ENCODE measurements around the gene UBN2.
A peak's percentile ranks its signal among the peaks of the same experiment; 100 is the strongest.

The UBN2 gene

GRCh38 chr7:139339698-139340036 is 108.6 kb downstream of the UBN2 start:
- no peak for TF ChIP-seq CTCF (IDR thresholded peaks at IDR 0.05)
- DNase-seq (ENCODE audit: low spot score) = no peak
- H3K4me3 ChIP-seq = peak overlapping the region; percentile 97

DNA sequence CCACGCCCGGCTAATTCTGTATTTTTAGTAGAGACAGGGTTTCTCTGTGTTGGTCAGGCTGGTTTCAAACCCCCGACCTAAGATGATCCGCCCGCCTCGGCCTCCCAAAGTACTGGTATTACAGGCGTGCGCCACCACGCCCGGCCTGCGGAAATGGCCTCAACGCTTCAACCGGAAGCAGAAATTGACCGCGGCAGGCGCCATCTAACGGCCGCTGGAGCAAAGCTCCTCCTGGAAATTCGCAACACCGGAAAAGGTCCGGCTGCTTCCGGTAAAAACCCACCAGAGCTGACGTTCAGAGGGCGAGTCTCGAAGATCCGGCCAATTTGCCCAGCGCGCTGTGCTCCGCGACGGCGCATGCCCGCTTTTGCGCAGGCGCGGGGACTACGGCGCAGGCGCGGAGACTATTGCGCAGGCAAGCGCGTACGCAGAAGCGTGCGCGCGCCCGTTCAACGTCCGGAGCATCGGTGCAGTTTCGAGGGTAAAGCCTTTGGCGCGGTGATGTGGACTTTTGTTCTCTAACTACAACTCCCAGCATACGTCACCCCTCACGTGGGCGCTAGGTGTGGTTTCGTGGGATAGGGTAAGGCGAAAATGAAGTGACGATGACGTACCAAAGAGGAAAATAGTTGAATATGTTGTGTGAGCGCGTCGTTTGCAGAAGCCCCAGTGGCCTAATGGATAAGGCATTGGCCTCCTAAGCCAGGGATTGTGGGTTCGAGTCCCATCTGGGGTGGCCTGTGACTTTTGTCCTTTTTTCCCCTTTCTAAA is 109.2 kb downstream of the UBN2 start:
- TF ChIP-seq CTCF (IDR thresholded peaks at IDR 0.05) = no peak
- peak; percentile 99 for DNase-seq (ENCODE audit: low spot score)
- peak overlapping the region; percentile 99 to 100 for H3K27ac ChIP-seq
- H3K4me3 ChIP-seq = peak overlapping the region; percentile 97

More at GRCh38 chr7:139339698-139340036, 108.6 kb downstream of the UBN2 start:
- peak overlapping the region; percentile 99 to 100 for H3K27ac ChIP-seq

- TF ChIP-seq CTCF (IDR thresholded peaks at IDR 0.05) = no peak
- Histone ChIP-seq H3K27ac (peak overlapping the region; percentile 99 to 100), H3K4me3 (peak overlapping the region; percentile 97)
- peak; percentile 89 for DNase-seq (ENCODE audit: low spot score)
These were observed 109.7 kb downstream of the UBN2 start for GRCh38 chr7:139340808-139341057.

DNA sequence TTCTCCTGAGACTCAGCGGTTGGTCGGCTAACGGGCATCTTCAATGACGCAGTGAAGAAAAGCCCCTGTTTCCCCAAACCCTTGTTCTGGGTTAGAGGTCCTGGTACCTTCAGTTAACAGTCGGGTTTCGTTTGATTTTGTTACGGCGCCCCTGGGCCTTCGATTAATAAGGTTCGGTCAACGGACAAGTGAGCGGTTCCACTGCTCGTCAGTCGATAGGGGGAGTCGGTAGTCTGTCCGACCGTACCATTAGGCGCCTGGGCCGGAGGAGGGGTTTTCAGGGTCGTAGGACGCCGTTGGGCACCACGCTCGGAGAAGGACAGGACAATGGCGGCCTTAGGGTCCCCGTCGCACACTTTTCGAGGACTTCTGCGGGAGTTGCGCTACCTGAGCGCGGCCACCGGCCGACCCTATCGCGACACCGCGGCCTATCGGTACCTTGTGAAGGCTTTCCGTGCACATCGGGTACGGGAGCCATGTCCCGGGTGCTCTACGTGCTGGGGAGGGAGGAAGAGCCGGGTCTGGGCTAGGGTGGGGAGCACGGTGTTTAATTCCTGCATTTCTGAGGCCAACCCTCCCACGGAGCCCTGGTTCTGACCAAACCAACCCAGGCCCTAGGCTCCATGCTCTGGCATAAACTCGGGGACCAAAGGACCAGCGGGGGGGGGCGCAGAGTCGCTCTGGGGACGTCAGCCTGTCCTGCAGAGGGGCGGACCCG is 110.2 kb downstream of the UBN2 start, which contains the start of gene FMC1:
Gene FMC1 (plus strand): TSS at position 280 of the 718 bp plus-strand sequence. CDS start 48 bp downstream, at position 328.
- peak within 1 kb of the TSS; percentile 99 to 100 for H3K27ac ChIP-seq
- H3K4me3 ChIP-seq = peak within 1 kb of the TSS; percentile 97
- peak; percentile 15 for TF ChIP-seq CTCF (IDR thresholded peaks at IDR 0.05)
- peak; percentile 96 for DNase-seq (ENCODE audit: low spot score)

DNA sequence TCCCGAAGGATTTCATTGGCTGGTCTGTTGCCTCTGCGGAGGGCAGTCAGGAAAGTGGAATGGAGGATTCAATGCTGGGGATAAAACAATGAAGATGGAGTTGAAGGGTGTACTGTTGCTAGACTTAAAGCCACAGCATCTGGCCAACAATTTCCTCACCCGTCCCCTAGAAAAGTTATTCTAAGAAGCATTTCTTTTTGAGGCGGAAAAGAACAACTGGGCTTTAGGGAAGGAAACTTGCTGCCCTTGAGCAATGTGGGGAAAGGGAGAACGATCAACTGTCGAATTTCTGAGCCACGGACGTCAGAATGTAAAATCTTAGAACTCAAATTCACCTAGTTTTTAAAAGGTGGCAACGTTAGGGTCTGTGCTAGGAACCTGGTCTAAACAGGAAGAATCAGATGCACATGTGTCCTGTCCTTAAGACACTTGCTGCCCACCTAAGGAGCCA is 110.8 kb downstream of the UBN2 start:
- DNase-seq (ENCODE audit: low spot score) = no peak
- Histone ChIP-seq H3K27ac (peak overlapping the region; percentile 99 to 100), H3K4me3 (peak overlapping the region; percentile 97)
- no peak for TF ChIP-seq CTCF (IDR thresholded peaks at IDR 0.05)

- DNase-seq (ENCODE audit: low spot score) = no peak
- Histone ChIP-seq H3K27ac (no peak overlapping the region), H3K4me3 (no peak overlapping the region)
- TF ChIP-seq CTCF (IDR thresholded peaks at IDR 0.05) = no peak
These were observed 114.0 kb downstream of the UBN2 start for GRCh38 chr7:139345042-139345441.

DNA sequence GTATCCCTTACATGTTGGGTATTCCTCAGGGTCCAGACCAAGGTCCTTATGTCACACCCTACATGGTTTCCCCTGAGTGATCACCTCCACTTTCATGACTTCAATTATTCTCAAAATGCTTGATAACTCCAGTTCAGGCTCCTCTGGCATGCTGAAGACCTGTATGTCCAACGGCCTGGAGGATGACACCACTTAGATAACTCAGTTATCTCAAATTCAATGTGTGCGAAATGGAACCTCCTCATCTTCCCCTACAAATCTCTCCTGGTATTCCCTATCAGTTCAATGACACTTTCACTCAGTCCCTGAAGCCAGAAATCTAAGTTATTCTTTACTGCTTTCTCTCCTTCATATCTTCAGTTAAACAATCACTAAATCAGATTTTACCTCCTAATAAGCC is 120.0 kb downstream of the UBN2 start:
- no peak overlapping the region for H3K4me3 ChIP-seq
- TF ChIP-seq CTCF (IDR thresholded peaks at IDR 0.05) = no peak
- H3K27ac ChIP-seq = no peak overlapping the region
- DNase-seq (ENCODE audit: low spot score) = no peak
